ENCODE results near the gene GOLGA5.

Gene GOLGA5

DNA sequence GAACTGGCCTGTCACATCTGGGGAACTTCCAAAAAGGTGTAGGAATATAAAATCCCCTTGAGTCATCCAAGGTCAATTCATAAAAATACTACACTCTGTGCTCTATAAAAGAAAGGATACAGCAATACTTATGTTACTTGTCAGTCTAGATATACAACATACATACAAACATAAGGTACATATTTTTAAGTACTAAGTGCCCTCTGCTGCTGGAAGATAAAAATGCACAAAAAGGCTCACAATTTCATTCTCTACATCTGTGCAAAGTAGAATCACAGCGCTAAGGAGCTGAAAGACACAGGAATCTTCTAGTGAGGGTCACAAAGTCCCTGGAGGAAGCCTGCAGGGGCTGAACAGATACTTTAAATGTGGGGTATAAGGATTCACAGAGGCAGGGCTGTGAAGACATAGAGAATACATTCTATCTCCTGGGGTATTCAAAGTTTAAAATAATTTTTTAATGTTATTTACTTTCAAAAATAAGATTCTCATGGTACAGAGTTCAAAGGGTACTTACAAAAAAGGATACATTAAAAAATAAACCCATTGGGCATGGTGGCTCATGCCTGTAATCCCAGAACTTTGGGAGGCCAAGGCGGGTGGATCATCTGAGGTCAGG lies 10.2 kb upstream of the GOLGA5 start:
- no peak overlapping the region for H3K9ac ChIP-seq
- H3K4me1 ChIP-seq (ENCODE audit: low read depth, poor library complexity, severe bottlenecking), result peaks cover 30% of the 10 kb centered on the region

GRCh38 chr14:92785667-92786426 lies 8.3 kb upstream of the GOLGA5 start:
- no peaks in the 10 kb centered on the region for H4K20me1 ChIP-seq (ENCODE audit: insufficient read depth)
- TF ChIP-seq, protein P1, sequence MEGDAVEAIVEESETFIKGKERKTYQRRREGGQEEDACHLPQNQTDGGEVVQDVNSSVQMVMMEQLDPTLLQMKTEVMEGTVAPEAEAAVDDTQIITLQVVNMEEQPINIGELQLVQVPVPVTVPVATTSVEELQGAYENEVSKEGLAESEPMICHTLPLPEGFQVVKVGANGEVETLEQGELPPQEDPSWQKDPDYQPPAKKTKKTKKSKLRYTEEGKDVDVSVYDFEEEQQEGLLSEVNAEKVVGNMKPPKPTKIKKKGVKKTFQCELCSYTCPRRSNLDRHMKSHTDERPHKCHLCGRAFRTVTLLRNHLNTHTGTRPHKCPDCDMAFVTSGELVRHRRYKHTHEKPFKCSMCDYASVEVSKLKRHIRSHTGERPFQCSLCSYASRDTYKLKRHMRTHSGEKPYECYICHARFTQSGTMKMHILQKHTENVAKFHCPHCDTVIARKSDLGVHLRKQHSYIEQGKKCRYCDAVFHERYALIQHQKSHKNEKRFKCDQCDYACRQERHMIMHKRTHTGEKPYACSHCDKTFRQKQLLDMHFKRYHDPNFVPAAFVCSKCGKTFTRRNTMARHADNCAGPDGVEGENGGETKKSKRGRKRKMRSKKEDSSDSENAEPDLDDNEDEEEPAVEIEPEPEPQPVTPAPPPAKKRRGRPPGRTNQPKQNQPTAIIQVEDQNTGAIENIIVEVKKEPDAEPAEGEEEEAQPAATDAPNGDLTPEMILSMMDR (conservative IDR thresholded peaks at IDR 0.05; ENCODE audit: low read depth, low read length), result no peak
- H3K4me2 ChIP-seq, result no peak overlapping the region
- no peaks in the 10 kb centered on the region for H3K27me3 ChIP-seq (ENCODE audit: insufficient read depth, low read depth)
- peaks cover 15% of the 10 kb centered on the region for H3K4me1 ChIP-seq (ENCODE audit: low read depth, poor library complexity, severe bottlenecking)
- no peak overlapping the region for H3K4me3 ChIP-seq (IDR thresholded peaks at IDR 0.05; ENCODE audit: insufficient read depth, low read depth, low read length)
- no peak overlapping the region for H3K9ac ChIP-seq
- H3K27ac ChIP-seq, result no peak overlapping the region
- H3K36me3 ChIP-seq (ENCODE audit: insufficient read depth), result no peaks in the 10 kb centered on the region
- H2AFZ ChIP-seq (ENCODE audit: low read depth), result peak overlapping the region; percentile 18; the same call in 1 of the 2 replicates
- H3K79me2 ChIP-seq (ENCODE audit: insufficient read depth, low read depth), result no peaks in the 10 kb centered on the region

More for the DNA sequence above, 10.2 kb upstream of the GOLGA5 start:
- Histone ChIP-seq H3K27ac (no peak overlapping the region), H2AFZ (ENCODE audit: low read depth) (no peak overlapping the region), H3K4me2 (no peak overlapping the region), H3K36me3 (ENCODE audit: insufficient read depth) (no peaks in the 10 kb centered on the region), H3K27me3 (ENCODE audit: insufficient read depth, low read depth) (no peaks in the 10 kb centered on the region), H4K20me1 (ENCODE audit: insufficient read depth) (no peaks in the 10 kb centered on the region), H3K79me2 (ENCODE audit: insufficient read depth, low read depth) (no peaks in the 10 kb centered on the region), H3K4me3 (IDR thresholded peaks at IDR 0.05; ENCODE audit: insufficient read depth, low read depth, low read length) (no peak overlapping the region)
- TF ChIP-seq, protein P1 (conservative IDR thresholded peaks at IDR 0.05; ENCODE audit: low read depth, low read length), result peak; percentile 65

GRCh38 chr14:92786427-92786756 lies 7.7 kb upstream of the GOLGA5 start:
- no peaks in the 10 kb centered on the region for H4K20me1 ChIP-seq (ENCODE audit: insufficient read depth)
- TF ChIP-seq, protein P1 (conservative IDR thresholded peaks at IDR 0.05; ENCODE audit: low read depth, low read length), result no peak
- peaks cover 12% of the 10 kb centered on the region for H3K4me1 ChIP-seq (ENCODE audit: low read depth, poor library complexity, severe bottlenecking)
- H3K36me3 ChIP-seq (ENCODE audit: insufficient read depth), result no peaks in the 10 kb centered on the region
- no peak overlapping the region for H3K4me3 ChIP-seq (IDR thresholded peaks at IDR 0.05; ENCODE audit: insufficient read depth, low read depth, low read length)
- H3K4me2 ChIP-seq, result no peak overlapping the region
- no peak overlapping the region for H3K9ac ChIP-seq
- no peak overlapping the region for H3K27ac ChIP-seq
- peak overlapping the region; percentile 18; the same call in 1 of the 2 replicates for H2AFZ ChIP-seq (ENCODE audit: low read depth)
- no peaks in the 10 kb centered on the region for H3K27me3 ChIP-seq (ENCODE audit: insufficient read depth, low read depth)
- H3K79me2 ChIP-seq (ENCODE audit: insufficient read depth, low read depth), result no peaks in the 10 kb centered on the region

GRCh38 chr14:92787554-92787953 lies 6.6 kb upstream of the GOLGA5 start:
- TF ChIP-seq, protein P1 (conservative IDR thresholded peaks at IDR 0.05; ENCODE audit: low read depth, low read length), result no peak
- Histone ChIP-seq H3K9ac (no peak overlapping the region), H3K27ac (no peak overlapping the region), H3K4me1 (ENCODE audit: low read depth, poor library complexity, severe bottlenecking) (peaks cover 12% of the 10 kb centered on the region), H3K27me3 (ENCODE audit: insufficient read depth, low read depth) (no peaks in the 10 kb centered on the region), H3K36me3 (ENCODE audit: insufficient read depth) (no peaks in the 10 kb centered on the region), H3K4me2 (no peak overlapping the region), H4K20me1 (ENCODE audit: insufficient read depth) (no peaks in the 10 kb centered on the region), H3K4me3 (IDR thresholded peaks at IDR 0.05; ENCODE audit: insufficient read depth, low read depth, low read length) (no peak overlapping the region), H2AFZ (ENCODE audit: low read depth) (no peak overlapping the region), H3K79me2 (ENCODE audit: insufficient read depth, low read depth) (no peaks in the 10 kb centered on the region)
